SH-SY5Y (cell line): Measurements from ENCODE around the gene TMIE.

ENCODE experiments used
- GATA2 ChIP-seq: IDR thresholded peaks from 2 replicates; pipeline ENCODE4 v1.6.1; 2011; ENCODE audit warnings: mild to moderate bottlenecking, low read depth, low read length
- GATA3 ChIP-seq: IDR thresholded peaks from 2 replicates; pipeline ENCODE4 v1.6.1; 2011; ENCODE audit warnings: low read depth, mild to moderate bottlenecking, low read length, moderate library complexity

GRCh38 chr3:46719735-46720271 lies 18.6 kb downstream of the TMIE start:
- no peak for TF ChIP-seq GATA2
- no peak for TF ChIP-seq GATA3
